OCI-M1 (cell line): Measurements from ENCODE around the gene HNRNPL.
A peak's percentile ranks its signal among the peaks of the same experiment; 100 is the strongest.
"Not testable (repeated sequence)": the region's sequence is repeated elsewhere in the genome, so short reads cannot be mapped to it uniquely, and the experiment has no call there.

Experiments used
- DNase-seq: peaks from one replicate; lab custom pipeline; 2025; lab: John Stamatoyannopoulos, UW

The HNRNPL gene

GRCh38 chr19:38849860-38850435 lies at the start of gene HNRNPL:
Gene HNRNPL (minus strand): TSS chr19:38849986. CDS start chr19:38849966, 20 bp downstream.
- peak; percentile 100 for DNase-seq

- DNase-seq: peak; percentile 41
Observed at GRCh38 chr19:38898788-38899446, 49.1 kb upstream of the HNRNPL start.

DNA sequence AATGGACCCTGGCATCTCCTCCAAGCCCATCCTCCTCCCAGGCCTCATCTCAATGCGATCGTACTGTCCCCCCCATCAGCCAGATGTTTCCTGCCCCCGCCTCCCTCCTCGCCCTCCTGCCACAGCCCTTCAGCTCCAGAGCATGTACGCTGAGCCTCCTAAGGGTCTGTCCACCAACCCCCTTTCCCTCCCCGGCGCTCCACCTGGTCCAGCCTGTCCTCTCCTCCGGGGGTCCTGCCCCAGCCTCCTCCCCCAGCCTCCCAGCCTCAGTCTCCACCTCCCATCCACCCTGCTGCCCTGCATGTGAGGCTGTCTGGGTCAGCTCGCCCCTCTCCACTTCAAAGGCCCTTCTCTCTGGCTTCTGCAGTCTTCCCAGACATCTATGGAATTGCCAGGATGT lies 45.2 kb upstream of the HNRNPL start:
- no peak for DNase-seq

- DNase-seq: no peak
Observed at GRCh38 chr19:38893341-38893771, 43.6 kb upstream of the HNRNPL start.

DNA sequence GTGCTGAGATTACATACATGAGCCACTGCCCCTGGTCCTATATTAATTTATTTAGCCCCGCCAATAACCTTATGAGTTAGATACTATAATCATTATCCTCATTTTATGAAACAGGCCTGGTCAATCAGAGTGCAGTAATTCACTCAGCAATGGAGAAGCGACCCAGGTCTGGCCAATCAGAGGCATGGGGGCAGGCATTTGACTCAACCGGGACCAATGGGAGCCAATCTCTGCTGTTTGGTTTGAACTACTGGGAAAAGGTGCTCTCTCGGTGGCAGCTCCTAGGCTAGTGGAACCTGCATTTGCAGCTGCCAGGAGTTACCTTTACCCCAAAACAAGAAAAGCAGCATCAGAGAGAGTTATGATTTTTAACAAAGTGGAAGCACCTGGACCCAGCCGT lies 43.1 kb upstream of the HNRNPL start:
- DNase-seq: no peak

GRCh38 chr19:38891771-38892170 lies 42.0 kb upstream of the HNRNPL start:
- no peak for DNase-seq

DNA sequence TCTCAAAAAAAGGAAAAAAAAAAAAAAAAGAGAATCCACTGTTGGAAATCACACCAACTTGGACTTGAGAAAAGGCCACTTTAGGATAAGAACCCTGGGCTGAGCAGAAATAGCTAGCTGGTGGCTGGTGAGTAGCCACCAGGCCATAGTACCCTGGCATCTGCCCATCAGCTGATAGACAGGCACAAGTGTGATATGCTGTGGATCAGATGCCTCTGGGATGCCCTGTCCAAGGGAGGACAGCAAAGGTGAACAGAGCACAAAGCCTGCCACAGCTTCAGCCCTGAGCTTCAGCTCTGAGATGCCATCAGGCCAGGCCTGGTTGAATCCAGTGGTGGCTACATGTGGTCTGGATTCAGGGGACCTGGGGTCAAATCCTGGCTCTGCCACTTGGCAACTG lies 40.9 kb upstream of the HNRNPL start:
- no peak for DNase-seq

- DNase-seq: no peak
Observed at GRCh38 chr19:38889803-38890202, 40.0 kb upstream of the HNRNPL start.

DNA sequence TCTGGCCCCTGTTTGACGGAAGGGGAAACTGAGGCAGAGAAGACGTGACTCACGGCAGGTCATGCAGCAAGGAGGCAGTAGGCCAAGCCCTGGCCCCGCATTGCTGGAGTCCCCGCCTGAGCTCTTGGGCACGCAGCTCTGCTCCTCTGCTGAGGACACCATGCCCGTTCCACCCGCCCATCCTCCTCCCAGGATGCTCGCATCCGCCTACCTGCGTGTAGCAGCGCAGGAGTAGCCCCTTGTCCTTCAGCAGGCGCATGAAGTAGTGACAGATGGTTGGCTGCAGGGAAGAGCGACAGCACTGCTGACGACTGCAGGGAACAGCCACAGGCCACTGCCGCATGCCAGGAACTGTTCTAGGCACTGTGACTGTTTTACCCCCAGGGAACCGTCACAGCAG lies 39.1 kb upstream of the HNRNPL start:
- no peak for DNase-seq

- peak; percentile 9 for DNase-seq
Observed at GRCh38 chr19:38884691-38885090, 34.9 kb upstream of the HNRNPL start.

- no peak for DNase-seq
Observed at GRCh38 chr19:38883286-38883685, 33.5 kb upstream of the HNRNPL start.

DNA sequence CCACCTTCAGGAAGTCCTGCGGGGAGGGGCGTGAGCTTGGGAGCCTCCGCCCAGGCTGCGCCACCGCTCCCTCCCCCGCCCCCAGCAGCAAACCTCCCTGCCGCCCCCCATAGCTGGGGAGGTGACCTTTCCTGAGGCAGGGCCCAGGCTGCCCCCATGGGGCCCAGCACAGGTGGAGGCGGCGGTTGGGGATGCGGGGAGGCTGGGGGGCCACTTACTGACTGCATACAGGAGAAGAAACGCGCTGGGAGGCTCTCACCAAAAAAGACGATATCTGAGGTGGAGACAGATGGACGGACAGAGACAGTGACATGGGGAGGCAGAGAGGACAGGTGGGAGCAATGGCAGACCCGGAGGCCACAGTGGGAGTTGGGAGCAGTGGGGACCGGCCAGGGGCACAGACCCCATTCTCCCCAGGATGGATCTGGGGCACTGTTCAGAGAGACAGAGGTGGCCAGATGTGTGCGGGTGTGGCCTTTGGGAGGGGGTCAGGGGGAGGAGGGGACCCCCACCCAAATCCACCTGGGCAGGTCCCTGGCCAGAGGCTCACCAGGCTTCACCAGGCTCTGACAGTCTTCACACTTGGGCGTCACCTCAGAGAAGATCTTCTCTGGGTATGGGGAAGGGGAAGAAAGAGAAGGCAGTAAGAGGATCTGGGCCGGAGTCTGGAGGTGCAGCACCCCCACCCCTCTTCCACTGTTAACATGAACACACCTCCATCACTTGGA lies 31.3 kb upstream of the HNRNPL start:
- DNase-seq: no peak

DNA sequence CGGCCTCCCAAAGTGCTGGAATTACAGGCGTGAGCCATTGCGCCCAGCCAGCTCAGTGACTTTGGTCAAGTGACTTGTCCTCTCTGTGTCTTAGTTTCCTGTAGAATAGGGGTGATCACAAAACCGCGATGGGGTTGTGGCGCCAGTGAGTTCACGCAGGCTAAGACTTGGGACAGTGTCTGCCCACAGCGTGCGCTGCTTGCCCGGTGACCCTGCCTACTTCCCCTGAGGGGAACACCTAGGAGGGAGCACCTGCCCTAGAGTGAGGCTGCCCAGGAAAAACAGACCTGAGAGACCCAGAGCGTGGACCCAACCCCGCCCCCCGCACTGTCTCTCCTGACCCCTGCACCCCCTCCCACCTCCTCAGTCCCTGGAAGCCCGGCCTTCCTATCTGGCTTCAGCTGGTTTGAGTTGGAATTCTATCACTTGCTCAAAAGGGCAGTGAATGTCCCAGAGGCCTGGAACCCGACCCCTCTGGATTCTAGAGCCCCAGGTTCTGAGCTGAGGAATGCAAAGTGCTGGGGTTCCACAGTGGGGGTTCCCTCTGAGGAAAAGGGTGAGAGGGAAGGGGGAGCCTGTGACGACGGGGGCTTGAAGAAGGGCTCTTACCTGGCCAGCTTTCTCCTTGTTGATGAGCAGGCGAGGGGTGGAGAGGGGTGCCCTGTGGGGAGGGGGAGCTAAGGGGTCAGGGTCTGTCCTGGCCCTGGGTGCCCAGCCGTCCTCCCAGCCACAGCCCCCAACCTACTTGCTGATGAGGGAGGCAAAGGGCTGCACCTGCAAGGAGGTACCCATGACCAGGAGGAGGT lies 30.5 kb upstream of the HNRNPL start:
- DNase-seq: no peak

- no peak for DNase-seq
Observed at GRCh38 chr19:38879400-38879751, 29.6 kb upstream of the HNRNPL start.

GRCh38 chr19:38878575-38879399 lies 29.0 kb upstream of the HNRNPL start:
- DNase-seq: no peak

DNA sequence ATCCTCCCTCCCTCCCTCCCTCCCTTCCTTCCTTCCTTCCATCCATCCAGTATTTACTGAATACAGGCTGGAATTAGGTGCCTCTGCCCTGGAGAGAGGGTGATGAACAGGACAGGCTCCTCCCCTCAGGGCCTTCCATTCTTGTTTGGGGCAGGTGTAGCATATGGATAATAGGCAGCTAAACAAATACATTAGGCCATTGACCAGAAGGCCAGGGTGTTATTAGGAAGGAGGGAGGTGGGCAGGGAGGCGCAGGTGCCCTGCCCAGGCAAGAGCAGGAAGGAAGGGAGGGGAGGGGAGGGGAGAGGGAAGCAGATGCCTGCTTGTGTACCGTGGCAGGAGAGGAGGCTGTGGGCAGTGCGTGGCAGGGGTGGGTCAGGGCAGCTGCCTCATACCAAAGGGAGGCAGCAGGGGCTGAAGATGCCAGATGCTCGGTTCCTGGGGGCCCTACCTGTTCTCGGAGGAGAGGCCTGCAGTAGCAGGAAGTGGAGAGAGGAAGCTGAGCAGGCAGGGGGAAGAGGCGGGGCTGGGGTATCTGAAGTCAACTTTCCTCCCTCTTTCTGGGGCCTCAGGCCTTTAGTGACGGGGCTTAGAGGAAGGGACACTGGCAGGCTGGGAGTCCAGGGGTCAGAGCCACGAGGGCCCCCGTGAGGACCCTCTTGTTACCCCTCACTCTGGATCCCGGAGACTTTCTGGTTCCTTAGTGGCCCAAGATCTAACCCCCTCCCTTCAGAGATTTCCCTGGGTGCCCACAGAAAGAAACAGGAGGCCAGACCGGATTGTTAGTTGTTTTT lies 28.2 kb upstream of the HNRNPL start, which contains the start of gene RINL:
Gene RINL, minus strand, starts transcription at position 495 of the 794 bp plus-strand sequence. CDS start 1,533 bp downstream, outside the sequence.
- peak; percentile 84 for DNase-seq

GRCh38 chr19:38875656-38876395 lies 26.0 kb upstream of the HNRNPL start:
- no peak for DNase-seq

DNA sequence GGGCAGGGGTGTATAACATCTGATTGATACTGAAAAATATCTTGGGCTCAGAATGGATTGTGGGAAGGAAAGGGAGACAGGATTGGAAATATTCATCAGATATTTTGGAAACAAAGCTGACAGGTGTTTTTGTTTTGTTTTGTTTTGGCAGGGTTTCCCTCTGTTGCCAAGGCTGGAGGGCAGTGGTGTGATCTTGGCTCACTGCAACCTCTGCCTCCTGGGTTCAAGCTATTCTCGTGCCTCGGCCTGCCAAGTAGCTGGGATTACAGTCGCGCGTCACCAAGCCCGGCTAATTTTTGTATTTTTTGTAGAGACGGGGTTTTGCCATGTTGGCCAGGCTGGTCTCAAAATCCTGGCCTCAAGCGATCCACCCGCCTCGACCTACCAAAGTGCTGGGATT lies 23.6 kb upstream of the HNRNPL start:
- DNase-seq: not testable (repeated sequence)

- no peak for DNase-seq
Observed at GRCh38 chr19:38870612-38871011, 20.8 kb upstream of the HNRNPL start.
